PFSK-1 (cell line): ENCODE results near the gene KRTAP10-10.

ENCODE experiments used
- FOXP2 ChIP-seq: optimal IDR thresholded peaks from 2 replicates; pipeline ENCODE3; 2011; ENCODE audit warnings: borderline replicate concordance, control low read depth, inconsistent platforms; ENCODE audit not compliant: insufficient read depth; ENCODE audit errors: extremely low read length, extremely low read depth
- POLR2AphosphoS5 ChIP-seq: IDR thresholded peaks from 2 replicates; pipeline ENCODE4 v1.6.1; 2012; ENCODE audit warnings: low read depth, mild to moderate bottlenecking, control low read depth, low read length, moderate library complexity
- SIN3A ChIP-seq: IDR thresholded peaks from 2 replicates; pipeline ENCODE4 v1.6.1; 2012; ENCODE audit warnings: mild to moderate bottlenecking, low read length, moderate library complexity, borderline replicate concordance; ENCODE audit not compliant: insufficient read depth
- TAF1 ChIP-seq: IDR thresholded peaks from 2 replicates; pipeline ENCODE4 v1.6.1; 2012; ENCODE audit warnings: low read length, control low read depth, borderline replicate concordance; ENCODE audit not compliant: insufficient read depth
- TF ChIP-seq, protein P1 (sequence below), 2 experiments: IDR thresholded peaks; 2 replicates each; pipeline versions ENCODE4 v1.6.1 to v1.8.0; 2011 to 2012; ENCODE audit warnings: low read depth in 2 of 2, low read length in 2 of 2, control low read depth in 1 of 2, inconsistent platforms in 1 of 2, mild to moderate bottlenecking in 1 of 2, moderate library complexity in 1 of 2; ENCODE audit not compliant: insufficient read depth in 1 of 2

The KRTAP10-10 gene

DNA sequence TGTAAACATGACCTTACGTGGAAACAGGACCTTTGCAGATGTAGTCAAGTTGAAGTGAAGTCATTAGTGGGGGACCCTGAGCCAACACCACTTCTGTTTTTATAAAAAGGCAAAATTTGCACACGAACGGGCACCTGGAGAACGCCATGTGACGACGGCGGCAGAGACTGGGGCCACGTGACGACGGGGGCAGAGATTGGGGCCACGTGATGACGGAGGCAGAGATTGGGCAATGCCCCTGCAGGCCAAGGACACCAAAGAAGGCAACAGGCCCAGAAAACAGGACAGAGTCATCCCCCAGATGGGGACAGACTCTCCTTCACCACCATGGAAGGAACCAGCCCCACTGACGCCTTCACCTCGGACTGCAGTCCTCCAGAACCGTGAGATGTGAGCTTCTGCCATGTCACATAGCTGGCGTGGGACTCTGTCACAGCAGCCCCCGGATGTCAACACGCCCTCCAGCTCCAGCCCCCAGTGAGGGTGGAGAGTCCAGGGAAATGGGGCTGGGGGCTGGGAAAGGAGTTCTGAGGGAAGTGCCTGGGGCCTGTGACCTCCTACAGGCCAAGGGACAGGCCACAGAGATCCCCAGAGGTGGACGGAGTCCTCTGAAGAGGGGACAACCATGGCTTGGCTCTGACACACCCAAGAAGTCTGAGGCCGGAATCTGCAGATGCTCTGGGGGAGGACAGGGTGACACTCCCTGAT lies 13.3 kb downstream of the KRTAP10-10 start:
- TF ChIP-seq, protein P1, sequence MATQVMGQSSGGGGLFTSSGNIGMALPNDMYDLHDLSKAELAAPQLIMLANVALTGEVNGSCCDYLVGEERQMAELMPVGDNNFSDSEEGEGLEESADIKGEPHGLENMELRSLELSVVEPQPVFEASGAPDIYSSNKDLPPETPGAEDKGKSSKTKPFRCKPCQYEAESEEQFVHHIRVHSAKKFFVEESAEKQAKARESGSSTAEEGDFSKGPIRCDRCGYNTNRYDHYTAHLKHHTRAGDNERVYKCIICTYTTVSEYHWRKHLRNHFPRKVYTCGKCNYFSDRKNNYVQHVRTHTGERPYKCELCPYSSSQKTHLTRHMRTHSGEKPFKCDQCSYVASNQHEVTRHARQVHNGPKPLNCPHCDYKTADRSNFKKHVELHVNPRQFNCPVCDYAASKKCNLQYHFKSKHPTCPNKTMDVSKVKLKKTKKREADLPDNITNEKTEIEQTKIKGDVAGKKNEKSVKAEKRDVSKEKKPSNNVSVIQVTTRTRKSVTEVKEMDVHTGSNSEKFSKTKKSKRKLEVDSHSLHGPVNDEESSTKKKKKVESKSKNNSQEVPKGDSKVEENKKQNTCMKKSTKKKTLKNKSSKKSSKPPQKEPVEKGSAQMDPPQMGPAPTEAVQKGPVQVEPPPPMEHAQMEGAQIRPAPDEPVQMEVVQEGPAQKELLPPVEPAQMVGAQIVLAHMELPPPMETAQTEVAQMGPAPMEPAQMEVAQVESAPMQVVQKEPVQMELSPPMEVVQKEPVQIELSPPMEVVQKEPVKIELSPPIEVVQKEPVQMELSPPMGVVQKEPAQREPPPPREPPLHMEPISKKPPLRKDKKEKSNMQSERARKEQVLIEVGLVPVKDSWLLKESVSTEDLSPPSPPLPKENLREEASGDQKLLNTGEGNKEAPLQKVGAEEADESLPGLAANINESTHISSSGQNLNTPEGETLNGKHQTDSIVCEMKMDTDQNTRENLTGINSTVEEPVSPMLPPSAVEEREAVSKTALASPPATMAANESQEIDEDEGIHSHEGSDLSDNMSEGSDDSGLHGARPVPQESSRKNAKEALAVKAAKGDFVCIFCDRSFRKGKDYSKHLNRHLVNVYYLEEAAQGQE (IDR thresholded peaks at IDR 0.05; ENCODE audit: insufficient read depth in 1 of 2, low read depth in 2 of 2, low read length in 2 of 2): no peak
- TF ChIP-seq TAF1 (no peak), FOXP2 (no peak), POLR2AphosphoS5 (no peak), SIN3A (no peak)

GRCh38 chr21:44650973-44651675 lies 14.0 kb downstream of the KRTAP10-10 start:
- TF ChIP-seq FOXP2 (no peak), SIN3A (no peak), POLR2AphosphoS5 (no peak), TAF1 (no peak)
- TF ChIP-seq, protein P1 (IDR thresholded peaks at IDR 0.05; ENCODE audit: insufficient read depth in 1 of 2, low read depth in 2 of 2, low read length in 2 of 2): no peak

DNA sequence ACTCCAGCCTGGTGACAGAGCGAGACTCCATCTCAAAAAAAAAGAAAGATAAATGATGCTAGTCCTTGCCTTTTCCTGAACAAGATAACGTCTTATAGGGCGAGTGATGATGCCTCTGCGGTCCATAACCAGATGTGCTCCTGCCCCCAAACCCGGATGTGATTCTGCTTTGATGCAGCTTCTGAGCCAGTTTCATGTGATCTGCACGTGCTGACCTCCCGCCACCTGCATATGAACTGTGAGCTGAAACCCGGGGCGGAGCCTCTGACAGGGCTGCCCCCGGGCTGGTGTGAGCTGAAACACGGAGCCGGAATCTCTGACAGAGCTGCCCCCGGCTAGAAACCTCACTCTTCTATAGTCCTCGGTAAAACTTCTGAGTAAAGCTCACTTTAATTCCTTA lies 16.0 kb downstream of the KRTAP10-10 start:
- TF ChIP-seq SIN3A (no peak), TAF1 (no peak), POLR2AphosphoS5 (no peak), FOXP2 (no peak)
- TF ChIP-seq, protein P1 (IDR thresholded peaks at IDR 0.05; ENCODE audit: insufficient read depth in 1 of 2, low read depth in 2 of 2, low read length in 2 of 2): no peak

DNA sequence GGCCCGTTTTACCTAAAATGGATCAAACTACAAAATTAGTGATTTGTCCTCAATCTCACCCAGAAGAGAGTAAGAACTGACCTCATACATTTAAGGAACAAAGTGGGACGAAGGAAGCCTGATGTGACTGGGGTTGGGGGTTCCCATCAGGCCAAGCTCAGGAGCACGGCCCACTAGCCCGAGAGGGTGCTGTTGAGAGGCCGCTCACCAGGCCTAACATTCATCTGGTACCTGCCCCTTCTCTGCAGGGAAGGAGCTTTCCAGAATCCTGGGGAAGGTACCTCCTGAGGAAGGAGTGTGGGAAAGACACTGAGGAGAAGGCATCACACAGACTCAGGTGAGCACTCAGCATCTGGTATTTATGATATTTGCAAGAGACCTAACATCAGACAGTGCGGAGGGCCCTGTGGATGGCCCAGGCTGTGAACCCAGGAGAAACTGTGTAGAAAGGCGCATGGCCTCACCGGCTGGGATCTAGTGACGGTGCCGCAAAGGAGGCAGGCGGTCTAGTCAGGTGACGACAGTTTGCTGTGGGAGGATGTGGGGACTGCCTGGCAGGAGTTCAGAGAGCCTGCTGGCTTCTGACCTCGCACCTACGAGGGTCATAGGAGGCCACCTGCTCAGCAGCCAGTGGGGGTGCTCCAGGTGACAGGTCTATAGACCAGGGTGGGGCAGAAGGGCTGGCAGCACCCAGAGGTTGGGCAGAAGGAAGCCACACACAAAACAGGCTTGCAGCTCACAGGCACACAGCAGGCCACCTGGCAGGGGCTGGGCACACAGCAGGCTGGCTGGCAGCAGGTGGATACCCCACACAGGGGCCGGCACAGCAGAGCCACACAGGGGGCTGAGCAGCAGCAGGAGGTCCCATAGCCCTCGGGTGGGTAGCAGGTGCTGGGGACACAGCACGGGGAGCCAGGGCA lies 16.8 kb downstream of the KRTAP10-10 start:
- TF ChIP-seq FOXP2 (no peak), POLR2AphosphoS5 (no peak), SIN3A (no peak), TAF1 (no peak)
- TF ChIP-seq, protein P1 (IDR thresholded peaks at IDR 0.05; ENCODE audit: insufficient read depth in 1 of 2, low read depth in 2 of 2, low read length in 2 of 2): no peak
